Mucosa of gallbladder (tissue), 1 donor: ENCODE data around the gene TBCD. TPM values are rescaled to one million over a fixed set of nuclear protein-coding genes. Genes with fewer than 3 reads are reported as not detected.

Experiments used
- DNase-seq: peaks from one replicate; pipeline ENCODE4 v3.0.0-alpha.2; 2020; ENCODE audit warnings: low spot score
- total RNA-seq: library from RNA; stranded (reverse); gene quantifications from one replicate; pipeline ENCODE4 v1.2.1, GENCODE V29; 2021
- donor health status: DM: no; HTN: no; CAD: no.

TBCD gene
- total RNA-seq, 1 donor from 2014 or later = 96.5 TPM

GRCh38 chr17:82901856-82902255 is 150.0 kb downstream of the TBCD start:
- DNase-seq = no peak

GRCh38 chr17:82902972-82903874 is 151.4 kb downstream of the TBCD start:
- no peak for DNase-seq

GRCh38 chr17:82905130-82905529 is 153.3 kb downstream of the TBCD start:
- DNase-seq = no peak

GRCh38 chr17:82907797-82908542 is 156.1 kb downstream of the TBCD start:
- no peak for DNase-seq

GRCh38 chr17:82908543-82909160 is 156.8 kb downstream of the TBCD start:
- no peak for DNase-seq

- no peak for DNase-seq
Measured at GRCh38 chr17:82909322-82909904, 157.5 kb downstream of the TBCD start.

- DNase-seq = no peak
Measured at GRCh38 chr17:82910041-82910481, 158.2 kb downstream of the TBCD start.

- DNase-seq = no peak
Measured at GRCh38 chr17:82910770-82911169, 158.9 kb downstream of the TBCD start.

- no peak for DNase-seq
Measured at GRCh38 chr17:82911822-82912221, 160.0 kb downstream of the TBCD start.

GRCh38 chr17:82912484-82913089 is 160.7 kb downstream of the TBCD start:
- DNase-seq = no peak

- no peak for DNase-seq
Measured at GRCh38 chr17:82913304-82914043, 161.6 kb downstream of the TBCD start.

GRCh38 chr17:82914375-82914774 is 162.5 kb downstream of the TBCD start:
- DNase-seq = no peak

- DNase-seq = no peak
Measured at GRCh38 chr17:82915010-82915756, 163.3 kb downstream of the TBCD start.

- DNase-seq = no peak
Measured at GRCh38 chr17:82915757-82916027, 163.8 kb downstream of the TBCD start.

GRCh38 chr17:82917699-82918345 is 166.0 kb downstream of the TBCD start:
- DNase-seq = no peak

GRCh38 chr17:82918508-82918907 is 166.6 kb downstream of the TBCD start:
- no peak for DNase-seq

GRCh38 chr17:82920150-82920549 is 168.3 kb downstream of the TBCD start:
- peak; percentile 26 for DNase-seq

GRCh38 chr17:82920715-82921114 is 168.8 kb downstream of the TBCD start:
- no peak for DNase-seq

GRCh38 chr17:82921426-82921825 is 169.6 kb downstream of the TBCD start:
- no peak for DNase-seq

- DNase-seq = peak; percentile 46
Measured at GRCh38 chr17:82922646-82923045, 170.8 kb downstream of the TBCD start.
